Jurkat, Clone E6-1 (cell line): ENCODE measurements around the gene SYT3. TPM values are rescaled to one million over a fixed set of nuclear protein-coding genes. Genes with fewer than 3 reads are reported as not detected.
A peak's percentile ranks its signal among the peaks of the same experiment; 100 is the strongest.

Experiments used
- DNase-seq: peaks from one replicate; pipeline ENCODE4 v3.0.0-alpha.2; 2011; ENCODE audit warnings: low read depth, low spot score
- H3K4me3 ChIP-seq: 2 replicates; pipeline ENCODE4 v1.5.1; 2011; ENCODE audit warnings: mild to moderate bottlenecking, low read length, control low read depth, moderate library complexity
- polyA plus RNA-seq: library from polyadenylated mRNA; unstranded; fragments of >200 nt; gene quantifications from one replicate; pipeline ENCODE4 v1.2.1, GENCODE V29; 2012; ENCODE audit warnings: missing spikeins; ENCODE audit not compliant: insufficient read length, insufficient read depth

Gene SYT3
- 4.7 TPM for polyA plus RNA-seq

GRCh38 chr19:50639121-50640112 is at the start of gene SYT3:
Gene SYT3 (minus strand): TSS chr19:50639881. CDS start chr19:50637411, 2,470 bp downstream.
- peak; percentile 42 for DNase-seq
- peak within 1 kb of the TSS; percentile 68 for H3K4me3 ChIP-seq

GRCh38 chr19:50688766-50689165 is 49.1 kb upstream of the SYT3 start:
- H3K4me3 ChIP-seq, result no peak overlapping the region
- DNase-seq, result no peak

- H3K4me3 ChIP-seq, result no peak overlapping the region
- no peak for DNase-seq
Measured at GRCh38 chr19:50686310-50687032, 46.8 kb upstream of the SYT3 start.

- peak; percentile 82 for DNase-seq
- H3K4me3 ChIP-seq, result peak overlapping the region; percentile 35
Measured at GRCh38 chr19:50679177-50680125, 39.8 kb upstream of the SYT3 start.

- DNase-seq, result no peak
- no peak overlapping the region for H3K4me3 ChIP-seq
Measured at GRCh38 chr19:50678323-50678722, 38.6 kb upstream of the SYT3 start.

GRCh38 chr19:50677636-50678035 is 38.0 kb upstream of the SYT3 start:
- H3K4me3 ChIP-seq, result no peak overlapping the region
- no peak for DNase-seq

GRCh38 chr19:50676625-50677197 is 37.0 kb upstream of the SYT3 start:
- no peak for DNase-seq
- H3K4me3 ChIP-seq, result no peak overlapping the region

GRCh38 chr19:50673118-50673517 is 33.4 kb upstream of the SYT3 start:
- no peak for DNase-seq
- H3K4me3 ChIP-seq, result no peak overlapping the region

- H3K4me3 ChIP-seq, result no peak overlapping the region
- DNase-seq, result no peak
Measured at GRCh38 chr19:50670102-50670380, 30.4 kb upstream of the SYT3 start.

- H3K4me3 ChIP-seq, result no peak overlapping the region
- peak; percentile 33 for DNase-seq
Measured at GRCh38 chr19:50669302-50670101, 29.8 kb upstream of the SYT3 start.

GRCh38 chr19:50668879-50669278 is 29.2 kb upstream of the SYT3 start:
- no peak for DNase-seq
- H3K4me3 ChIP-seq, result no peak overlapping the region

GRCh38 chr19:50668416-50668815 is 28.7 kb upstream of the SYT3 start:
- DNase-seq, result no peak
- no peak overlapping the region for H3K4me3 ChIP-seq

GRCh38 chr19:50667759-50668231 is 28.1 kb upstream of the SYT3 start:
- DNase-seq, result no peak
- no peak overlapping the region for H3K4me3 ChIP-seq

GRCh38 chr19:50667177-50667758 is 27.6 kb upstream of the SYT3 start:
- no peak for DNase-seq
- no peak overlapping the region for H3K4me3 ChIP-seq

GRCh38 chr19:50666346-50667176 is 26.9 kb upstream of the SYT3 start:
- no peak for DNase-seq
- H3K4me3 ChIP-seq, result no peak overlapping the region

GRCh38 chr19:50664204-50664603 is 24.5 kb upstream of the SYT3 start:
- H3K4me3 ChIP-seq, result no peak overlapping the region
- DNase-seq, result no peak

GRCh38 chr19:50663482-50663790 is 23.8 kb upstream of the SYT3 start:
- DNase-seq, result no peak
- no peak overlapping the region for H3K4me3 ChIP-seq
